BE2C (cell line): ENCODE data around the gene ANO1.

Experiments used
- DNase-seq: peaks from one replicate; pipeline ENCODE4 v3.0.0-alpha.2; 2020
- H3K27me3 ChIP-seq: fragments of 250-450 bp; sonication (Bioruptor Pico); 2 replicates; pipeline ENCODE4 v1.5.1; 2020; ENCODE audit warnings: mild to moderate bottlenecking
- H3K36me3 ChIP-seq: fragments of 250-450 bp; sonication (Bioruptor Pico); 2 replicates; pipeline ENCODE4 v1.5.1; 2020; ENCODE audit warnings: mild to moderate bottlenecking
- H3K4me1 ChIP-seq: fragments of 250-450 bp; sonication (Bioruptor Pico); 2 replicates; pipeline ENCODE4 v1.5.1; 2020
- H3K4me3 ChIP-seq: 2 replicates; pipeline ENCODE4 v1.5.1; 2011; ENCODE audit warnings: low read depth, low read length
- H3K9me3 ChIP-seq: fragments of 250-450 bp; sonication (Bioruptor Pico); 2 replicates; pipeline ENCODE4 v1.5.1; 2020
- TF ChIP-seq, protein P1 (sequence below): IDR thresholded peaks from 2 replicates; pipeline ENCODE4 v1.5.1; 2012; ENCODE audit warnings: mild to moderate bottlenecking, low read depth, low read length

ANO1 gene

GRCh38 chr11:70133771-70134335 is 55.7 kb downstream of the ANO1 start:
- no peaks in the 10 kb centered on the region for H3K27me3 ChIP-seq
- no peaks in the 10 kb centered on the region for H3K36me3 ChIP-seq
- H3K9me3 ChIP-seq, result no peaks in the 10 kb centered on the region
- H3K4me3 ChIP-seq, result no peak overlapping the region
- TF ChIP-seq, protein P1, sequence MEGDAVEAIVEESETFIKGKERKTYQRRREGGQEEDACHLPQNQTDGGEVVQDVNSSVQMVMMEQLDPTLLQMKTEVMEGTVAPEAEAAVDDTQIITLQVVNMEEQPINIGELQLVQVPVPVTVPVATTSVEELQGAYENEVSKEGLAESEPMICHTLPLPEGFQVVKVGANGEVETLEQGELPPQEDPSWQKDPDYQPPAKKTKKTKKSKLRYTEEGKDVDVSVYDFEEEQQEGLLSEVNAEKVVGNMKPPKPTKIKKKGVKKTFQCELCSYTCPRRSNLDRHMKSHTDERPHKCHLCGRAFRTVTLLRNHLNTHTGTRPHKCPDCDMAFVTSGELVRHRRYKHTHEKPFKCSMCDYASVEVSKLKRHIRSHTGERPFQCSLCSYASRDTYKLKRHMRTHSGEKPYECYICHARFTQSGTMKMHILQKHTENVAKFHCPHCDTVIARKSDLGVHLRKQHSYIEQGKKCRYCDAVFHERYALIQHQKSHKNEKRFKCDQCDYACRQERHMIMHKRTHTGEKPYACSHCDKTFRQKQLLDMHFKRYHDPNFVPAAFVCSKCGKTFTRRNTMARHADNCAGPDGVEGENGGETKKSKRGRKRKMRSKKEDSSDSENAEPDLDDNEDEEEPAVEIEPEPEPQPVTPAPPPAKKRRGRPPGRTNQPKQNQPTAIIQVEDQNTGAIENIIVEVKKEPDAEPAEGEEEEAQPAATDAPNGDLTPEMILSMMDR, result no peak
- no peak for DNase-seq
- H3K4me1 ChIP-seq, result no peaks in the 10 kb centered on the region

DNA sequence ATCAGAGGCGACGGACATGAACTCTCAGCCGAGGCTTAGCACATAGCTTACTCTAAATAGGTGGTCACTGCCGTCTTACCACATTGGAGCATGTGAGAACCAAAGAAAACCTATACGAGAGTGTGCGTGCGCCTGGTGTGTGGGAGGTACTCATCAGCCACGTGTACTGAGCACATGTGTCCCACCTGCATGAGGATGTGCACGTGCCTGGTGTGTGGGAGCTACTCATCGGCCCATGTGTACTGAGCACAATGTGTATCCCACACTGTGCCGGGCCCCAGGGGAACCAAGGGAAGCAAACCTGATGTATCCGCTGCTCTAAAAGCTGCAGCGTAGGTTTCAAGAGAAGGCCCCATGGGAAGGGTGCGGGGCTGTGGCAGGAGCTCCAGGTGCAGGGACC is 56.4 kb downstream of the ANO1 start:
- TF ChIP-seq, protein P1, result no peak
- no peak for DNase-seq
- Histone ChIP-seq H3K36me3 (no peaks in the 10 kb centered on the region), H3K4me1 (no peaks in the 10 kb centered on the region), H3K9me3 (no peaks in the 10 kb centered on the region), H3K4me3 (no peak overlapping the region), H3K27me3 (no peaks in the 10 kb centered on the region)

- Histone ChIP-seq H3K4me3 (no peak overlapping the region), H3K36me3 (no peaks in the 10 kb centered on the region)
- TF ChIP-seq, protein P1, result no peak
Measured at GRCh38 chr11:70135142-70135541, 57.0 kb downstream of the ANO1 start.

DNA sequence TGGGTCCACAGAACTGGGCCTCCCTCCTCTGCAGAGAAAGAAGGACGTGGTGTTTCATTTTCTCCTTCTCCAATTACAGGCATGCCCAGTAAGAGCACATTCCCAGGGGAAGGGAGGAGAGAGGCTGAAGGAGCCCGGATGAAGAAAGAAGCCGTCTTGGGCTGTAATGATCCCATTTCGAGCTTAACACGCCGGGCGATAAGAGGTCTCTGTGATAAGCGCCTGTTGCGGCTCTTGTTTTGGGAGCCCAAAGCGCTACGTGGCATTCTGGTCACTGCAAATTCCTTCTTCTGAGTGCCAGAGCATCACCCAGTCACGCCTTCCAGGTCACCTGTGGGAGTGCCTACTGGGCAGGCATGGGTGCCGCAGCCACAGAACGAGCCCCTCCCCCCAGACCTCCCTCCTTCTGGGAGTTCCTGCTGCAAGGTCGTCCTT is 57.5 kb downstream of the ANO1 start:
- H3K36me3 ChIP-seq, result no peaks in the 10 kb centered on the region
- H3K4me1 ChIP-seq, result no peaks in the 10 kb centered on the region
- H3K9me3 ChIP-seq, result no peaks in the 10 kb centered on the region
- no peaks in the 10 kb centered on the region for H3K27me3 ChIP-seq
- TF ChIP-seq, protein P1, result no peak
- DNase-seq, result no peak
- no peak overlapping the region for H3K4me3 ChIP-seq

More at GRCh38 chr11:70135142-70135541, 57.0 kb downstream of the ANO1 start:
- Histone ChIP-seq H3K27me3 (no peaks in the 10 kb centered on the region), H3K9me3 (no peaks in the 10 kb centered on the region), H3K4me1 (no peaks in the 10 kb centered on the region)
- no peak for DNase-seq

- no peaks in the 10 kb centered on the region for H3K36me3 ChIP-seq
Measured at GRCh38 chr11:70137383-70137782, 59.3 kb downstream of the ANO1 start.

DNA sequence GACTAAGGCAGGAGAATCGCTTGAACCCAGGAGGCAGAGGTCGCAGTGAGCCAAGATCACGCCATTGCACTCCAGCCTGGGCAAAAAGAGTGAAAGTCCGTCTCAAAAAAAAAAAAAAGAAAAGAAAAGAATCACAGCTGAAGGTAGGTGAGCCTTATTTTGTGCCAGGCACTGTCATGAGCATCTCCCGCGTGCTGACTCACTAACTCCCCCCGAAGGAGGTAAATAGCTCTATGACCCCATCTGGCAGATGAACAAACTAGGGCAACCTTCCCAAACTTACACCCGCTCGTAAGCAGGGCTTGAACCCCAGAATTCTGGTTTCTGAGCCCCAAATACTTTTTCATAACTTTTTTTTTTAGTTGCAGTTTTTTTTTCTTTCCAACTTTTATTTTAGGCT is 60.3 kb downstream of the ANO1 start:
- Histone ChIP-seq H3K4me1 (peaks cover 16% of the 10 kb centered on the region), H3K36me3 (no peaks in the 10 kb centered on the region), H3K9me3 (no peaks in the 10 kb centered on the region), H3K4me3 (no peak overlapping the region), H3K27me3 (no peaks in the 10 kb centered on the region)
- TF ChIP-seq, protein P1, result no peak
- DNase-seq, result no peak

More at GRCh38 chr11:70137383-70137782, 59.3 kb downstream of the ANO1 start:
- H3K27me3 ChIP-seq, result no peaks in the 10 kb centered on the region
- TF ChIP-seq, protein P1, result no peak
- H3K4me1 ChIP-seq, result peaks cover 12% of the 10 kb centered on the region
- no peaks in the 10 kb centered on the region for H3K9me3 ChIP-seq
- no peak overlapping the region for H3K4me3 ChIP-seq
- DNase-seq, result no peak
